ENCODE data around the gene ACP5.

- TF ChIP-seq, protein P1, sequence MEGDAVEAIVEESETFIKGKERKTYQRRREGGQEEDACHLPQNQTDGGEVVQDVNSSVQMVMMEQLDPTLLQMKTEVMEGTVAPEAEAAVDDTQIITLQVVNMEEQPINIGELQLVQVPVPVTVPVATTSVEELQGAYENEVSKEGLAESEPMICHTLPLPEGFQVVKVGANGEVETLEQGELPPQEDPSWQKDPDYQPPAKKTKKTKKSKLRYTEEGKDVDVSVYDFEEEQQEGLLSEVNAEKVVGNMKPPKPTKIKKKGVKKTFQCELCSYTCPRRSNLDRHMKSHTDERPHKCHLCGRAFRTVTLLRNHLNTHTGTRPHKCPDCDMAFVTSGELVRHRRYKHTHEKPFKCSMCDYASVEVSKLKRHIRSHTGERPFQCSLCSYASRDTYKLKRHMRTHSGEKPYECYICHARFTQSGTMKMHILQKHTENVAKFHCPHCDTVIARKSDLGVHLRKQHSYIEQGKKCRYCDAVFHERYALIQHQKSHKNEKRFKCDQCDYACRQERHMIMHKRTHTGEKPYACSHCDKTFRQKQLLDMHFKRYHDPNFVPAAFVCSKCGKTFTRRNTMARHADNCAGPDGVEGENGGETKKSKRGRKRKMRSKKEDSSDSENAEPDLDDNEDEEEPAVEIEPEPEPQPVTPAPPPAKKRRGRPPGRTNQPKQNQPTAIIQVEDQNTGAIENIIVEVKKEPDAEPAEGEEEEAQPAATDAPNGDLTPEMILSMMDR (IDR thresholded peaks at IDR 0.05): no peak
- no peak for TF ChIP-seq POLR2A (IDR thresholded peaks at IDR 0.05)
These were observed 20.6 kb downstream of the ACP5 start for GRCh38 chr19:11556634-11557420.
